Chondrocyte (in vitro differentiated cells): Measurements from ENCODE around the gene DNAJA3. TPM values are rescaled to one million over a fixed set of nuclear protein-coding genes. Genes with fewer than 3 reads are reported as not detected.

Experiments
- DNase-seq: peaks from one replicate; pipeline ENCODE4 v3.0.0; 2021; ENCODE audit warnings: mixed read lengths, low spot score
- H3K27ac Mint-ChIP-seq: one replicate; pipeline ENCODE4 v1.8.0; 2021; ENCODE audit warnings: mild to moderate bottlenecking, moderate library complexity, mixed read lengths; ENCODE audit not compliant: unreplicated experiment
- H3K27me3 Mint-ChIP-seq: 2 replicates; pipeline ENCODE4 v1.8.0; 2021; ENCODE audit warnings: low read depth, mixed read lengths
- H3K36me3 Mint-ChIP-seq: 2 replicates; pipeline ENCODE4 v1.8.0; 2021; ENCODE audit warnings: low read depth, mixed read lengths
- H3K4me1 Mint-ChIP-seq: 2 replicates; pipeline ENCODE4 v1.8.0; 2021; ENCODE audit warnings: low read depth, mild to moderate bottlenecking, mixed read lengths
- H3K4me3 Mint-ChIP-seq: one replicate; pipeline ENCODE4 v1.8.0; 2021; ENCODE audit warnings: mild to moderate bottlenecking, moderate library complexity, mixed read lengths; ENCODE audit not compliant: unreplicated experiment
- H3K9me3 Mint-ChIP-seq: 2 replicates; pipeline ENCODE4 v1.8.0; 2021; ENCODE audit warnings: low read depth, mixed read lengths
- CTCF ChIP-seq: fragments of 200-600 bp; sonication (generic); IDR thresholded peaks from 2 replicates; pipeline ENCODE4 v1.5.0; 2021; ENCODE audit warnings: antibody characterized with exemption, mild to moderate bottlenecking, moderate library complexity
- total RNA-seq: library from RNA; stranded (reverse); gene quantifications from 3 replicates; pipeline ENCODE4 v1.2.1, GENCODE V29; 2021

DNAJA3 gene
- total RNA-seq, 1 donor from 2014 or later, result 27.8 TPM

- TF ChIP-seq CTCF, result no peak
- peak overlapping the region; percentile 87 for H3K27ac Mint-ChIP-seq
- no peak for DNase-seq
- H3K4me3 Mint-ChIP-seq, result no peak overlapping the region
- peaks cover 2% of the 10 kb centered on the region for H3K36me3 Mint-ChIP-seq
- H3K27me3 Mint-ChIP-seq, result no peaks in the 10 kb centered on the region
- H3K4me1 Mint-ChIP-seq, result peaks cover 23% of the 10 kb centered on the region
- no peaks in the 10 kb centered on the region for H3K9me3 Mint-ChIP-seq
These were observed 69.2 kb downstream of the DNAJA3 start for GRCh38 chr16:4494746-4495490.

GRCh38 chr16:4495766-4496165 lies 70.1 kb downstream of the DNAJA3 start:
- peaks cover 2% of the 10 kb centered on the region for H3K36me3 Mint-ChIP-seq
- no peaks in the 10 kb centered on the region for H3K27me3 Mint-ChIP-seq
- H3K4me1 Mint-ChIP-seq, result peaks cover 31% of the 10 kb centered on the region
- no peak overlapping the region for H3K27ac Mint-ChIP-seq
- TF ChIP-seq CTCF, result no peak
- DNase-seq, result no peak
- H3K4me3 Mint-ChIP-seq, result no peak overlapping the region
- H3K9me3 Mint-ChIP-seq, result no peaks in the 10 kb centered on the region

GRCh38 chr16:4496305-4496704 lies 70.6 kb downstream of the DNAJA3 start:
- Mint-ChIP-seq H3K36me3 (peaks cover 2% of the 10 kb centered on the region), H3K4me1 (peaks cover 37% of the 10 kb centered on the region), H3K27me3 (no peaks in the 10 kb centered on the region), H3K4me3 (no peak overlapping the region), H3K9me3 (no peaks in the 10 kb centered on the region), H3K27ac (no peak overlapping the region)
- DNase-seq, result no peak
- TF ChIP-seq CTCF, result no peak

GRCh38 chr16:4498546-4499195 lies 73.0 kb downstream of the DNAJA3 start:
- Mint-ChIP-seq H3K27ac (no peak overlapping the region), H3K36me3 (peaks cover 2% of the 10 kb centered on the region), H3K4me1 (peaks cover 49% of the 10 kb centered on the region), H3K27me3 (no peaks in the 10 kb centered on the region), H3K9me3 (no peaks in the 10 kb centered on the region), H3K4me3 (no peak overlapping the region)
- DNase-seq, result no peak
- no peak for TF ChIP-seq CTCF

- H3K27me3 Mint-ChIP-seq, result no peaks in the 10 kb centered on the region
- peaks cover 48% of the 10 kb centered on the region for H3K4me1 Mint-ChIP-seq
- TF ChIP-seq CTCF, result no peak
- H3K4me3 Mint-ChIP-seq, result no peak overlapping the region
- H3K27ac Mint-ChIP-seq, result no peak overlapping the region
- H3K36me3 Mint-ChIP-seq, result peaks cover 2% of the 10 kb centered on the region
- DNase-seq, result no peak
- H3K9me3 Mint-ChIP-seq, result no peaks in the 10 kb centered on the region
These were observed 73.5 kb downstream of the DNAJA3 start for GRCh38 chr16:4499196-4499555.
